Measurements from ENCODE around the gene RALBP1. TPM values are rescaled to one million over a fixed set of nuclear protein-coding genes. Genes with fewer than 3 reads are reported as not detected.

RALBP1 gene
- total and polyA plus RNA-seq, 2 of the 8 experiments (the other 6 are each of a cell fraction or from before 2014, with no cell fraction given): 40.3 to 67.8 TPM

GRCh38 chr18:9469685-9470084 is 5.6 kb upstream of the RALBP1 start:
- no peak for FAIRE-seq
- TF ChIP-seq CHD1 (IDR thresholded peaks at IDR 0.05; ENCODE audit: low read depth, low read length): no peak
- no peak for TF ChIP-seq JUND (IDR thresholded peaks at IDR 0.05; ENCODE audit: low read length)
- TF ChIP-seq GABPA (IDR thresholded peaks at IDR 0.05; ENCODE audit: borderline replicate concordance, insufficient read depth, low read length): no peak
- no peak for TF ChIP-seq RNF2 (IDR thresholded peaks at IDR 0.05; ENCODE audit: borderline replicate concordance, low read depth, low read length, missing control alignments, poor library complexity, severe bottlenecking)
- no peak for TF ChIP-seq FOSL1 (IDR thresholded peaks at IDR 0.05; ENCODE audit: insufficient read depth, low read depth, low read length)
- TF ChIP-seq SIN3A (conservative IDR thresholded peaks at IDR 0.05 in 1 of 2, IDR thresholded peaks at IDR 0.05 in 1 of 2; ENCODE audit: low read depth in 1 of 2, low read length in 2 of 2): no peak
- no peak for TF ChIP-seq TBP (IDR thresholded peaks at IDR 0.05; ENCODE audit: low read depth, low read length)
- TF ChIP-seq NANOG (IDR thresholded peaks at IDR 0.05; ENCODE audit: insufficient read depth, low read depth, low read length, poor library complexity, severe bottlenecking): no peak
- TF ChIP-seq MAFK (IDR thresholded peaks at IDR 0.05; ENCODE audit: low read depth, low read length): no peak
- no peak for TF ChIP-seq KDM5A (IDR thresholded peaks at IDR 0.05; ENCODE audit: low read length)
- TF ChIP-seq CBX8 (IDR thresholded peaks at IDR 0.05; ENCODE audit: borderline replicate concordance, low read depth, low read length): no peak
- no peak for TF ChIP-seq CREB1 (IDR thresholded peaks at IDR 0.05)

More at GRCh38 chr18:9469685-9470084, 5.6 kb upstream of the RALBP1 start:
- POLR2A ChIA-PET (ENCODE audit: partially characterized antibody): no interaction called here
- Histone ChIP-seq H3K23me2 (ENCODE audit: low read depth, low read length) (peaks cover 5% of the 10 kb centered on the region), H2BK120ac (replicated peaks; ENCODE audit: low read depth, low read length) (no peak overlapping the region), H3K9ac (replicated peaks in 1 of 4; ENCODE audit: extremely low read depth in 1 of 4, low read depth in 3 of 4, low read length in 3 of 4) (no peak overlapping the region), H2BK15ac (ENCODE audit: low read length) (no peak overlapping the region), H3K14ac (ENCODE audit: insufficient read length) (no peak overlapping the region), H4K20me1 (replicated peaks in 1 of 2; ENCODE audit: control insufficient read depth in 1 of 2, insufficient read depth in 2 of 2, low read length in 2 of 2) (no peaks in the 10 kb centered on the region), H3K4me1 (replicated peaks in 1 of 4; ENCODE audit: control insufficient read depth in 3 of 4, insufficient read depth in 4 of 4, low read length in 3 of 4) (peaks cover 0 to 4% (median 2%) of the 10 kb centered on the region in 4 experiments; a peak in 3 of 7 replicates), H3K79me1 (ENCODE audit: low read depth, low read length) (no peaks in the 10 kb centered on the region), H2BK12ac (ENCODE audit: low read depth, low read length) (no peak overlapping the region), H3K36me3 (ENCODE audit: control insufficient read depth in 2 of 4, insufficient read depth in 4 of 4, low read length in 3 of 4) (no peaks in the 10 kb centered on the region), H2AK5ac (ENCODE audit: low read depth, low read length) (no peak overlapping the region), H2BK5ac (ENCODE audit: low read depth, low read length) (no peak overlapping the region), H4K91ac (replicated peaks; ENCODE audit: insufficient read length, low read length) (no peak overlapping the region), H4K8ac (ENCODE audit: extremely low read depth, insufficient read depth, low read length) (no peak overlapping the region), H3K23ac (ENCODE audit: insufficient read length) (no peak overlapping the region), H3K18ac (ENCODE audit: extremely low read depth, low read length) (no peak overlapping the region), H3K4ac (replicated peaks; ENCODE audit: insufficient read length, low read depth, low read length) (no peak overlapping the region), H3K79me2 (ENCODE audit: control insufficient read depth in 1 of 2, insufficient read depth in 2 of 2, low read length in 2 of 2) (no peaks in the 10 kb centered on the region), H3K4me2 (ENCODE audit: insufficient read depth in 1 of 2, low read depth in 2 of 2, low read length in 2 of 2) (no peak overlapping the region), H4K5ac (ENCODE audit: insufficient read length, low read depth, low read length) (no peak overlapping the region), H3K27me3 (replicated peaks in 1 of 4; ENCODE audit: control insufficient read depth in 3 of 4, extremely low read depth in 1 of 4, insufficient read depth in 3 of 4, low read length in 3 of 4) (no peaks in the 10 kb centered on the region), H3K4me3 (ENCODE audit: extremely low read depth in 1 of 4, insufficient read depth in 2 of 4, low read depth in 3 of 4, low read length in 4 of 4) (no peak overlapping the region), H3K9me3 (ENCODE audit: insufficient read depth in 2 of 2, low read depth in 1 of 2, low read length in 1 of 2) (peaks cover 0 to 14% of the 10 kb centered on the region in 2 experiments; a peak in 3 of 4 replicates), H2BK20ac (ENCODE audit: low read length) (no peak overlapping the region), H3K56ac (replicated peaks; ENCODE audit: insufficient read length, low read depth, low read length) (no peak overlapping the region), H3K27ac (ENCODE audit: low read depth, low read length) (no peak overlapping the region), H2AFZ (ENCODE audit: low read length) (no peak overlapping the region)
- CTCF ChIA-PET (ENCODE audit: partially characterized antibody): interaction anchor here (0.6 to 2.8 kb wide), 4 partner anchors 46 to 282 kb away, joined by 3 to 9 read pairs (median 3); no protein-coding TSS in a partner anchor
- no peak for DNase-seq (ENCODE audit: low read depth in 1 of 2, low spot score in 2 of 2)

Measured in H1 (cell line).